GM12874 (cell line): Measurements from ENCODE around the gene P2RY11.

ENCODE experiments used
- CTCF ChIP-seq: IDR thresholded peaks from 2 replicates; pipeline ENCODE4 v1.5.1; 2011; ENCODE audit warnings: low read depth, mild to moderate bottlenecking, control low read depth, low read length, moderate library complexity; ENCODE audit not compliant: insufficient read depth

Gene P2RY11

GRCh38 chr19:10132905-10133304, 21.4 kb downstream of the P2RY11 start:
- TF ChIP-seq CTCF, result no peak

GRCh38 chr19:10133596-10133995, 22.1 kb downstream of the P2RY11 start:
- no peak for TF ChIP-seq CTCF

GRCh38 chr19:10134040-10134439, 22.5 kb downstream of the P2RY11 start:
- no peak for TF ChIP-seq CTCF

GRCh38 chr19:10135551-10136334, 24.2 kb downstream of the P2RY11 start:
- no peak for TF ChIP-seq CTCF

- no peak for TF ChIP-seq CTCF
Measured at GRCh38 chr19:10136936-10137335, 25.4 kb downstream of the P2RY11 start.

- TF ChIP-seq CTCF, result no peak
Measured at GRCh38 chr19:10137751-10138682, 26.5 kb downstream of the P2RY11 start.
